Daoy (cell line): Measurements from ENCODE around the gene CEACAM16. TPM values are rescaled to one million over a fixed set of nuclear protein-coding genes. Genes with fewer than 3 reads are reported as not detected.

ENCODE experiments used
- DNase-seq: peaks from one replicate; pipeline ENCODE4 v3.0.0-alpha.2; 2015; ENCODE audit warnings: low read depth
- total RNA-seq: library from RNA; depleted of rRNA; stranded (reverse); fragments of >200 nt; shearing (Covaris generic); gene quantifications from 2 replicates; pipeline ENCODE4 v1.2.3, GENCODE V29; 2014

The CEACAM16 gene
- total RNA-seq, 1 experiment from 2014 or later, result not detected

GRCh38 chr19:44745887-44746600 is 47.1 kb downstream of the CEACAM16 start:
- no peak for DNase-seq

DNA sequence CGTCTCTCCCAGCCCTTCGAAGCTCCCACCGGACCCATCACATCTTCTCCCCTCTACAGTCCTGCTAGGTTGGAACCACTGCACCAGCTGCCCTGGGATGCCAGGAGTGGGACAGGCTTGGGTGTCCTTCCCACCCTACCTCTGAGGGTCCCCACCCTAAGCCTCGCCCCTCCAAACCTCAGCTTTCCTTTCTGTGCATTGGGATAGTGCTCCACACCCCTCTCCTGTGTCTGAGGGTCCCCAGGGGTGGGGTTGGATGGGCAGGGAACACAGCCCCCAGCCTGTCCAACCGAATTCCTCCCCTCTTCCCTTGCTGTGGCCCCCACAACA is 47.6 kb downstream of the CEACAM16 start:
- no peak for DNase-seq

DNA sequence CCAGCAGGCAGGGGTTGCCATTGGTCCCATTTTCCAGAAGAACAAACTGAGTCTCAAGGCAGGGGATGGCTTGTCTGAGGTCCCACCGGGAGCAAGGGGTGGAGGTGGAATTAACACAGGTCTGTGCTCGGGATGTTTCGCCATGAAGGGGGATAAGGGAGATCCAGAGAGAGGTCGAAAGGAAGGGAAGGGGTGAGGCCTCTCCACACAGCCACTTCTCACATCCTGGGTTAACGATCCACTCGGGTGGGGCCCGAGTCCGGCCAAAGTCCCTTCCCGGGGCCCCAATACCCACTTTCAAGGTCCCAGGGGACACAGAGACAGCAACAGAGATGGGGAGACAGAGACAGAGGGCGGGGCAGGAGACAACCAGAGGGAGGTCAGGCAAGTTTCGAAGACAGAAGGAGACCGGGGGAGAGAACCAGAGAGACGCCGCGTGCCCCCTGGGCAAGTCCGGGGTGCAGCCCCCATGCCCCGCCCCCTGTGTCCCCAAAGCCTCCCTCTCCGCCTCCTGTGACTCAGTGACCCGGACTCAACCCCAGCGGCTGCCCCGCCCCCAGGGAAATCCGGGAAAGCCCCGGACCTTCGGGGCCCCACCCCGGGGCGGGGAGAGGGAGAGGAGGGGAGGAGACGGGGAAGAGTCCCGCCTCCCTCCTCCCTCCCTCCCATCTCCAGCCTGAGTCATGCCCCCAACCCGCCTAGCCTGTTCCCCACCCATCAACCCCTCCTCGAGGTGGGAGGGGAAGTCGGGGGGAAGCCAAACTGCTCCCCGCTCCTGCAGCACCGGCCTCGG is 48.2 kb downstream of the CEACAM16 start:
- DNase-seq, result peak; percentile 98

- DNase-seq, result peak; percentile 71
Measured at GRCh38 chr19:44747739-44748425, 48.9 kb downstream of the CEACAM16 start.

- DNase-seq, result peak; percentile 86
Measured at GRCh38 chr19:44748426-44749254, 49.7 kb downstream of the CEACAM16 start, which contains the start of gene BCL3. TSS of gene BCL3 (plus strand) at chr19:44748708. CDS start at chr19:44748791, 83 bp downstream.

DNA sequence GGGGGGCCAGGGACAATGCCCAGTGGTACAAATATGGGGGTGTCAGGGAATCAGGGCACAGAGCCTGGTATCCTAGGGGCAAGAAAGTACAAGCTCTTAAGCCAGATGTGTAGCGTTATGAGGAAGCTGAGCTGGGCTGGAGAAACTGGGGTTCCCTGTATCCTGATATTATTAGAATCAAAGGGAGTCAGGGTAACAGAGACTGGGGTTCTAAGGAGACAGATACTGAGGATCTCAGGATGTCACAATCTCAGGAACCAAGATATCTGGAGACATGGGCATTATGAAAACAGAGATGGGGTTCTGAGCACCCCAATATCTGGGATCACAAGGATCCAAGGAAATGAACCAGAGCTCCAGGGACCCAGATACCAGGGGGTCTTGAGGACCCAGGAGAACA is 50.3 kb downstream of the CEACAM16 start:
- DNase-seq, result no peak

- DNase-seq, result no peak
Measured at GRCh38 chr19:44749994-44750393, 51.0 kb downstream of the CEACAM16 start.

DNA sequence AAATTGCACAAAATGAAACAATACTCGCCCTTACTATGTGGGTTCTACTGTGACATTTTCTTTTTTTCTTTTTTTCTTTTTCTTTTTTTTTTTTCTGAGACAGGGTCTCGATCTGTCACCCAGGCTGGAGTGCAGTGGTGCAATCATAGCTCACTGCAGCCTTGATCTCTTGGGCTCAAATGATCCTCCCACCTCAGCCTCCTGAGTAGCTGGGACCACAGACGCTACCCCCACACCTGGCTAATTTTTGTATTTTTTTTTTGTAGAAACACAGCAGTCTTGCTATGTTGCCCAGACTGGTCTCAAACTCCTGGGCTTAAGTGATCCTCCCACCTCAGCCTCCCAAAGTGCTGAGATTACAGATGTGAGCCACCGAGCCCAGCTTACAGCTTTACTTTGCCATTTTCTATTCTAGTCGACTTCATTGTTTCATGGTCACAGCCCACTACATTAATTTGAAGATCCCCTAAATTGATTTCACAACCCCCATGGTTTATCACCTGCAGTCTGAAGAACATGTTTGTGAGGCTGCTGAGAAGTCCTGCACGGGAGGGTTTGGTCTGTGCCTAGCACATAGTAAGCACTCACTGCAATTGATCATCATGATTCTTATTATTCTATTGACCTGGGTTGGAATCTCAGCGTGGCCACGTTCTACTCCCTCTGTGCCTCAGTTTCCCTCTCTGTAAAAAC is 53.3 kb downstream of the CEACAM16 start:
- DNase-seq, result no peak

GRCh38 chr19:44752816-44753625 is 54.1 kb downstream of the CEACAM16 start:
- peak; percentile 98 for DNase-seq

GRCh38 chr19:44753626-44753931 is 54.6 kb downstream of the CEACAM16 start:
- DNase-seq, result no peak

DNA sequence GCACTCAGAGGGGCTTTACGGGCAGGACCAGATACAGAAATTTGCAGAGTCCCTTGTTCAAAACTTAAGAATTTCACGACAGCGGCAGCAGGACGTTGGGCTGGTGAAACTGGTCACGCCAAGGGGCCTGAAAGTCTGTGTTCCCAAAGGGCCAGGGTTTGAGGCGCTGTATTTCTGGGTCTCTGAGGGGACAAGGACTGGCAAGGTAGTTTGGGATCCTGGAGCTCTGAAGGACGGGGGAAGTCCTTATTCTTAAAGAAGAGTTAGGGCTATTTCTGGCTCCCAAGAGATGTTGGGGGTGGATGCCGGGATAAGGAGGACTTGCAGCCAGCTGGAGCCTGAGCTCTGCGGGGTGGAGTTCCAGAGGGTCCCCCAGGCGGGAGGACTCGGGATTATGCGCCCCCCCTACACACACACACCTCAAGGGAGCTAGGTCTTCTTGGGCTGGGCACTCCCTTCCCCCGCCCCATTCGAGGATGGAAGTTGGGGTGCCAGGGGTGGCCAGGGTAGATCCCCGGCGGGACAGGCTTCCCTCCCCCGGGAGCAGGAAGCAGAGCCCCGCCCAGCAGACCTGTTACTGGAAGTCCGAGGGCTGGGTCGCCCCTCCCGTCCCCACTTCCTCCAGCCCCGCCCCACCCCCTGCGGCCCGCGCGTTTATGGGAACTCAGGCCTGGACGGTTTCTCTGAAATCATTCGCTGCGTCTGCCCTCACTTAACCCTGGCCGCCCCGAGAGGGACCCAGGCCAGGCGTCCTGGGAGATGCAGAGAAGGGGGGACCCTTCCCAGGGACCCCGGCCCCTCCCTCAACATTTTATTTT is 55.2 kb downstream of the CEACAM16 start:
- DNase-seq, result peak; percentile 92

- no peak for DNase-seq
Measured at GRCh38 chr19:44754750-44755080, 55.8 kb downstream of the CEACAM16 start.

GRCh38 chr19:44755219-44755618 is 56.3 kb downstream of the CEACAM16 start:
- DNase-seq, result no peak

- DNase-seq, result no peak
Measured at GRCh38 chr19:44756089-44756562, 57.2 kb downstream of the CEACAM16 start.

DNA sequence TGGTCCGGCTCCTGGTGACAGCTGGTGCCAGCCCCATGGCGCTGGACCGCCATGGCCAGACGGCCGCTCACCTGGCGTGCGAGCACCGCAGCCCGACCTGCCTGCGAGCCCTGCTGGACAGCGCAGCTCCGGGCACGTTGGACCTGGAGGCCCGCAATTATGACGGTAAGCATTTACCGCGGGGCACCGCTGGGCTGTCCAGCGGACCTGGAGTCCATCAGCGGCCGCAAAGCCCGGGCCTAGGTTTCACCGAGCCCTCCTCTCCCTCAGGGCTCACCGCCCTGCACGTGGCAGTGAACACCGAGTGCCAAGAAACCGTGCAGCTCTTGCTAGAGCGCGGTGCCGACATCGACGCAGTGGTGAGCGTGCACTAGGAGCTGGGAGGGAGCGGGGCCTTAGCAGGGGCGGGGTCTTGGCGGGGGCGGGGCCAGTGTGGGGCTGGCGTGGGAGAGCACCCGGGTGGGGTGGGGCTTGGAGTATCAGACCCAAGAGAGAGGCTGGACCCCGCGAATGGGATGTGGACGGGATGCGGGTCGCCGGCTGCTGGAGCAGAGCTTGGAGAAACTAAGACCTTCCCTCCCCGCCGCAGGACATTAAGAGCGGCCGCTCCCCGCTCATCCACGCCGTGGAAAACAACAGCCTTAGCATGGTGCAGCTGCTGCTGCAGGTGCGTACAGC is 58.2 kb downstream of the CEACAM16 start:
- DNase-seq, result no peak

DNA sequence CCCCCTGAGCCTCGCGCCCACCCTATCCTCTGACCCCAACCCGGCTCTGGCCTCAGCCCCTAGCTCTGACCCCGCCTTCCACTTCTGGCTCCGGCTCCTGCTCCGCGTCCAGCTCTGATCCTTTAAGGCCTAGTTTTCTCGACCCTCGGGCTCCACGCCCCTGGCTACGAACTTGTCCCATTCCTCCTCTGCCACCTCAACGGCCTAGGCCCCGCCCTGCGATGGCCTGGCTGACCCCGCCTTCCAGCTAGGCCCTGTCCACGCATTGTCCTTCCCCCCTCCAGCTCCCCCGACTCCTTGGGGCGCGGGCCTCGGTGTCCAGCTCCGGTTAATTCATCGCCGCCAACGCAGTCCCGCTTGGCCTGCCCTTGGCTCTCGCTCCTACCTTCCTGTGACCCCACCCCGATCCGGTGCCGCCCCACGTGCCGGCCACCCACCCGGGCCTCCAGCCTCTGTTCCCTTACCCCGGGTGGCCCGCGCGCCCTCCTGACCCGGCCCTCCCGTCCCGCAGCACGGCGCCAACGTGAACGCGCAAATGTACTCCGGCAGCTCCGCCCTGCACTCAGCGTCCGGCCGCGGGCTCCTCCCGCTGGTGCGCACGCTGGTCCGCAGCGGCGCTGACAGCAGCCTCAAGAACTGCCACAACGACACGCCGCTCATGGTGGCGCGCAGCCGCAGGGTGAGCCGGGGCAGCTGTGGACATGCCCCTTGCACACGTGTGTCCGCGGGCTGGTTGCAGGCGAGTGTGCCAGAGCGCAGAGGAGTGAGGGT is 59.0 kb downstream of the CEACAM16 start:
- DNase-seq, result no peak

DNA sequence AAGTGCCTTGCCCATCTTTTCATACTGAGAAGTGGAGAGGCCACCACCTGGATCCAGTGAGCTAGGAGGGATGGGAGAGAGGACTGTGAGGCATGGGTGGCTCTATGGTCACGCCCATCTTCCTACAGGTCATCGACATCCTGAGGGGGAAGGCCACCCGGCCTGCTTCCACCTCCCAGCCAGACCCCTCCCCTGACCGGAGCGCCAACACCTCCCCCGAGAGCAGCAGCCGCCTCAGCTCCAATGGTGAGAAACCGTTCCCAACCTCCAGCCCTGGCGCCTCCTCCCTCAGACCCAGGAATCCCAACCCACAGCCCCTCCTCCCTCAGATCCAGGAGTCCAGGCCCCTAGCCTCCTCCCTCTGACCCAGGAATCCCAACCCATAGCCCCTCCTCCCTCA is 59.6 kb downstream of the CEACAM16 start:
- DNase-seq, result no peak
